Spinal cord (tissue), 10 donors: ENCODE data around the gene OR11L1. TPM values are rescaled to one million over a fixed set of nuclear protein-coding genes. Genes with fewer than 3 reads are reported as not detected.

Experiments used
- DNase-seq, 6 donors: peaks; one replicate each; pipeline versions ENCODE4 v3.0.0 to v3.0.0-alpha.2; 2013 to 2015; ENCODE audit warnings: low spot score in 6 of 6, low read depth in 4 of 6
- H3K27ac ChIP-seq: one replicate; pipeline ENCODE4 v1.5.1; 2013; ENCODE audit warnings: low read depth, low read length, control low read depth
- H3K27me3 ChIP-seq: one replicate; pipeline ENCODE4 v1.6.1; 2013; ENCODE audit warnings: low read length; ENCODE audit not compliant: control insufficient read depth, insufficient read depth
- H3K36me3 ChIP-seq: one replicate; pipeline ENCODE4 v1.6.1; 2013; ENCODE audit warnings: low read length; ENCODE audit not compliant: control insufficient read depth, insufficient read depth
- H3K4me1 ChIP-seq: one replicate; pipeline ENCODE4 v1.6.1; 2013; ENCODE audit warnings: low read length; ENCODE audit not compliant: control insufficient read depth, insufficient read depth
- H3K4me3 ChIP-seq: one replicate; pipeline ENCODE4 v1.5.1; 2013; ENCODE audit warnings: low read depth, low read length, control low read depth
- H3K9me3 ChIP-seq: one replicate; pipeline ENCODE4 v1.6.1; 2013; ENCODE audit warnings: low read length; ENCODE audit not compliant: control insufficient read depth, insufficient read depth
- WGBS: methylation state at CpG from one replicate; pipeline ENCODE4 v1.1.5; 2013; ENCODE audit warnings: missing lambda C conversion rate; ENCODE audit not compliant: insufficient coverage; 5-methylcytosine and 5-hydroxymethylcytosine counted together
- polyA plus RNA-seq, 2 donors: library from polyadenylated mRNA; unstranded; fragments of 120-200 nt; gene quantifications; one replicate each; pipeline ENCODE4 v1.2.1, GENCODE V29; 2013; ENCODE audit not compliant: insufficient read length in 2 of 2
- total RNA-seq, 2 donors: library from RNA; depleted of rRNA in 1 of 2; stranded (reverse); fragments of 120-200 nt in 1 of 2; fragments of >200 nt in 1 of 2; gene quantifications; one replicate each; pipeline versions ENCODE4 v1.2.3 to v1.2.4, GENCODE V29; 2013 to 2014
- donor health status: healthy.

The OR11L1 gene
- total and polyA plus RNA-seq, 4 donors: not detected

GRCh38 chr1:247854899-247855545, 13.3 kb upstream of the OR11L1 start:
- DNase-seq: no peak

GRCh38 chr1:247849616-247850015, 7.9 kb upstream of the OR11L1 start:
- Histone ChIP-seq H3K9me3 (no peaks in the 10 kb centered on the region), H3K4me3 (no peak overlapping the region), H3K4me1 (no peaks in the 10 kb centered on the region), H3K27me3 (no peaks in the 10 kb centered on the region), H3K36me3 (no peaks in the 10 kb centered on the region), H3K27ac (no peak overlapping the region)
- no peak for DNase-seq
- WGBS: no CpG with 5 or more reads among the region's 1 CpG

More at GRCh38 chr1:247854899-247855545, 13.3 kb upstream of the OR11L1 start:
- Histone ChIP-seq H3K27ac (no peak overlapping the region), H3K9me3 (no peaks in the 10 kb centered on the region), H3K36me3 (no peaks in the 10 kb centered on the region), H3K27me3 (no peaks in the 10 kb centered on the region), H3K4me3 (no peak overlapping the region), H3K4me1 (peaks cover 5% of the 10 kb centered on the region)
- 94% methylated on average over 13 of the region's 14 CpGs for WGBS

GRCh38 chr1:247848346-247848745, 6.7 kb upstream of the OR11L1 start:
- no peak for DNase-seq
- Histone ChIP-seq H3K9me3 (no peaks in the 10 kb centered on the region), H3K4me1 (no peaks in the 10 kb centered on the region), H3K4me3 (no peak overlapping the region), H3K27me3 (no peaks in the 10 kb centered on the region), H3K36me3 (no peaks in the 10 kb centered on the region), H3K27ac (no peak overlapping the region)
- 93% methylated on average over 5 of the region's 7 CpGs for WGBS

GRCh38 chr1:247845693-247846017, 4.0 kb upstream of the OR11L1 start:
- Histone ChIP-seq H3K36me3 (no peaks in the 10 kb centered on the region), H3K4me1 (no peaks in the 10 kb centered on the region), H3K27me3 (no peaks in the 10 kb centered on the region), H3K27ac (no peak overlapping the region), H3K4me3 (no peak overlapping the region), H3K9me3 (no peaks in the 10 kb centered on the region)
- 100% methylated on average over 1 of the region's 5 CpGs for WGBS
- no peak for DNase-seq

GRCh38 chr1:247845011-247845692, 3.5 kb upstream of the OR11L1 start:
- WGBS: 77% methylated on average over 12 of the region's 12 CpGs
- Histone ChIP-seq H3K36me3 (no peaks in the 10 kb centered on the region), H3K27me3 (no peaks in the 10 kb centered on the region), H3K4me3 (no peak overlapping the region), H3K27ac (no peak overlapping the region), H3K4me1 (no peaks in the 10 kb centered on the region), H3K9me3 (no peaks in the 10 kb centered on the region)
- no peak for DNase-seq

GRCh38 chr1:247843411-247843810, 1.7 kb upstream of the OR11L1 start:
- H3K36me3 ChIP-seq: no peaks in the 10 kb centered on the region
- no peak overlapping the region for H3K27ac ChIP-seq
- no peak overlapping the region for H3K4me3 ChIP-seq
- no peaks in the 10 kb centered on the region for H3K9me3 ChIP-seq
- no peaks in the 10 kb centered on the region for H3K27me3 ChIP-seq
- WGBS: 83% methylated on average over 1 of the region's 2 CpGs
- DNase-seq: no peak
- no peaks in the 10 kb centered on the region for H3K4me1 ChIP-seq

GRCh38 chr1:247840818-247841217, 878 bp downstream of the OR11L1 start:
- H3K27ac ChIP-seq: no peak overlapping the region
- H3K27me3 ChIP-seq: no peaks in the 10 kb centered on the region
- DNase-seq: no peak
- WGBS: 97% methylated on average over 2 of the region's 2 CpGs
- no peaks in the 10 kb centered on the region for H3K36me3 ChIP-seq
- no peaks in the 10 kb centered on the region for H3K9me3 ChIP-seq
- no peak overlapping the region for H3K4me3 ChIP-seq
- H3K4me1 ChIP-seq: no peaks in the 10 kb centered on the region

GRCh38 chr1:247833601-247834000, 8.1 kb downstream of the OR11L1 start:
- no peaks in the 10 kb centered on the region for H3K9me3 ChIP-seq
- H3K4me3 ChIP-seq: no peak overlapping the region
- no peaks in the 10 kb centered on the region for H3K4me1 ChIP-seq
- no peaks in the 10 kb centered on the region for H3K36me3 ChIP-seq
- WGBS: 73% methylated on average over 6 of the region's 6 CpGs
- no peak overlapping the region for H3K27ac ChIP-seq
- no peak for DNase-seq
- no peaks in the 10 kb centered on the region for H3K27me3 ChIP-seq

- H3K4me1 ChIP-seq: no peaks in the 10 kb centered on the region
- H3K27ac ChIP-seq: no peak overlapping the region
- WGBS: 0% methylated on average over 1 of the region's 1 CpG
- no peaks in the 10 kb centered on the region for H3K27me3 ChIP-seq
- no peaks in the 10 kb centered on the region for H3K36me3 ChIP-seq
- H3K4me3 ChIP-seq: no peak overlapping the region
- no peak for DNase-seq
- no peaks in the 10 kb centered on the region for H3K9me3 ChIP-seq
Measured at GRCh38 chr1:247829656-247830055, 12.0 kb downstream of the OR11L1 start.

- Histone ChIP-seq H3K9me3 (no peaks in the 10 kb centered on the region), H3K4me3 (no peak overlapping the region), H3K36me3 (no peaks in the 10 kb centered on the region), H3K27me3 (no peaks in the 10 kb centered on the region), H3K4me1 (no peaks in the 10 kb centered on the region), H3K27ac (no peak overlapping the region)
- no peak for DNase-seq
- no CpG with 5 or more reads among the region's 13 CpGs for WGBS
Measured at GRCh38 chr1:247825362-247825761, 16.3 kb downstream of the OR11L1 start.
